ENCODE measurements around the gene CCDC97.
"Not testable (repeated sequence)": the region's sequence is repeated elsewhere in the genome, so short reads cannot be mapped to it uniquely, and the experiment has no call there.

The CCDC97 gene

GRCh38 chr19:41341669-41342490 is 31.9 kb downstream of the CCDC97 start:
- FAIRE-seq = no peak

GRCh38 chr19:41344162-41344561 is 34.2 kb downstream of the CCDC97 start:
- no peak for FAIRE-seq

GRCh38 chr19:41346916-41347315 is 36.9 kb downstream of the CCDC97 start:
- not testable (repeated sequence) for FAIRE-seq

- no peak for FAIRE-seq
Measured at GRCh38 chr19:41350735-41351338, 40.9 kb downstream of the CCDC97 start.

- FAIRE-seq = no peak
Measured at GRCh38 chr19:41351339-41352245, 41.6 kb downstream of the CCDC97 start.

GRCh38 chr19:41352279-41352608 is 42.3 kb downstream of the CCDC97 start:
- FAIRE-seq = no peak

- no peak for FAIRE-seq
Measured at GRCh38 chr19:41352609-41353465, 42.9 kb downstream of the CCDC97 start.

- no peak for FAIRE-seq
Measured at GRCh38 chr19:41353466-41354342, 43.7 kb downstream of the CCDC97 start, which contains the start of gene TGFB1. TSS of gene TGFB1 (minus strand) at chr19:41353922. CDS start at chr19:41353044, 878 bp downstream.

GRCh38 chr19:41354343-41354953 is 44.5 kb downstream of the CCDC97 start:
- no peak for FAIRE-seq

- FAIRE-seq = no peak
Measured at GRCh38 chr19:41355035-41355434, 45.1 kb downstream of the CCDC97 start.

- no peak for FAIRE-seq
Measured at GRCh38 chr19:41355802-41356201, 45.8 kb downstream of the CCDC97 start.

- no peak for FAIRE-seq
Measured at GRCh38 chr19:41356984-41357739, 47.2 kb downstream of the CCDC97 start.

GRCh38 chr19:41357746-41358145 is 47.8 kb downstream of the CCDC97 start:
- FAIRE-seq = no peak

GRCh38 chr19:41359741-41360140 is 49.8 kb downstream of the CCDC97 start:
- FAIRE-seq = no peak

GRCh38 chr19:41362143-41362847 is 52.3 kb downstream of the CCDC97 start:
- FAIRE-seq = no peak

GRCh38 chr19:41363371-41363752 is 53.4 kb downstream of the CCDC97 start:
- FAIRE-seq = no peak

- FAIRE-seq = peak; percentile 83
Measured at GRCh38 chr19:41363753-41364523, 54.0 kb downstream of the CCDC97 start, which contains the start of gene B9D2. TSS of gene B9D2 (minus strand) at chr19:41364149. CDS start at chr19:41363519, 630 bp downstream.
